Naive thymus-derived CD4-positive, alpha-beta T cell (primary cell): Measurements from ENCODE around the gene MLLT10. TPM values are rescaled to one million over a fixed set of nuclear protein-coding genes. Genes with fewer than 3 reads are reported as not detected.
"Not testable (repeated sequence)": the region's sequence is repeated elsewhere in the genome, so short reads cannot be mapped to it uniquely, and the experiment has no call there.

Source experiments
- ATAC-seq: fragments of 150-1000 bp; cut with Tn5 transposase; 2 replicates; pipeline ENCODE4 v1.10.0; 2021; ENCODE audit warnings: mild to moderate bottlenecking, moderate library complexity
- CTCF ChIA-PET: fragments of 350-600 bp; sonication (Branson Sonifier 250); formaldehyde crosslinking; loops from one replicate; lab custom pipeline; 2021; ENCODE audit warnings: antibody characterized with exemption; lab: Charles Lee
- POLR2A ChIA-PET: fragments of 350-600 bp; sonication (Branson Sonifier 250); formaldehyde crosslinking; loops from one replicate; lab custom pipeline; 2021; ENCODE audit warnings: antibody characterized with exemption, inconsistent platforms; lab: Charles Lee
- DNase-seq, 9 donors: peaks; one replicate each; pipeline versions ENCODE4 v3.0.0 to v3.0.0-alpha.2; 2020 to 2022; ENCODE audit warnings: mixed read lengths in 1 of 9
- H3K27ac ChIP-seq: one replicate; pipeline ENCODE4 v1.7.0; 2013; ENCODE audit warnings: mild to moderate bottlenecking, low read depth, low read length, moderate library complexity
- H3K27me3 ChIP-seq, 2 donors: one replicate each; pipeline ENCODE4 v1.7.0; 2013; ENCODE audit warnings: low read length in 2 of 2, mild to moderate bottlenecking in 2 of 2, moderate library complexity in 2 of 2; ENCODE audit not compliant: control insufficient read depth in 2 of 2, insufficient read depth in 2 of 2
- H3K36me3 ChIP-seq, 3 experiments: 1 replicate in 2 of 3; 2 replicates in 1 of 3; pipeline ENCODE4 v1.7.0; 2013; ENCODE audit warnings: low read length in 3 of 3, mild to moderate bottlenecking in 3 of 3, moderate library complexity in 1 of 3; ENCODE audit not compliant: insufficient read depth in 3 of 3, control insufficient read depth in 2 of 3
- H3K4me1 ChIP-seq, 2 donors: one replicate each; pipeline ENCODE4 v1.7.0; 2013; ENCODE audit warnings: low read length in 2 of 2, mild to moderate bottlenecking in 2 of 2, moderate library complexity in 1 of 2; ENCODE audit not compliant: control insufficient read depth in 2 of 2, insufficient read depth in 2 of 2
- H3K4me3 ChIP-seq: 2 replicates; pipeline ENCODE4 v1.7.0; 2013; ENCODE audit warnings: mild to moderate bottlenecking, low read length
- H3K9me3 ChIP-seq, 3 experiments: 1 replicate in 2 of 3; 2 replicates in 1 of 3; pipeline ENCODE4 v1.7.0; 2013; ENCODE audit warnings: low read length in 3 of 3; ENCODE audit not compliant: control insufficient read depth in 2 of 3
- H3K27ac Mint-ChIP-seq, 9 donors: one replicate each; pipeline ENCODE4 v1.8.0; 2020 to 2022; ENCODE audit warnings: mixed read lengths in 9 of 9, mild to moderate bottlenecking in 8 of 9, moderate library complexity in 5 of 9, inconsistent platforms in 2 of 9
- H3K27me3 Mint-ChIP-seq, 5 donors: one replicate each; pipeline ENCODE4 v1.8.0; 2021 to 2022; ENCODE audit warnings: mixed read lengths in 5 of 5, mild to moderate bottlenecking in 1 of 5
- H3K36me3 Mint-ChIP-seq, 5 donors: one replicate each; pipeline ENCODE4 v1.8.0; 2020 to 2022; ENCODE audit warnings: mixed read lengths in 5 of 5, mild to moderate bottlenecking in 3 of 5, inconsistent platforms in 1 of 5
- H3K4me1 Mint-ChIP-seq, 7 donors: one replicate each; pipeline ENCODE4 v1.8.0; 2020 to 2022; ENCODE audit warnings: mixed read lengths in 7 of 7, mild to moderate bottlenecking in 3 of 7, inconsistent platforms in 1 of 7
- H3K4me3 Mint-ChIP-seq, 10 donors: one replicate each; pipeline ENCODE4 v1.8.0; 2020 to 2022; ENCODE audit warnings: mild to moderate bottlenecking in 10 of 10, mixed read lengths in 10 of 10, moderate library complexity in 6 of 10, inconsistent platforms in 2 of 10
- H3K9me3 Mint-ChIP-seq, 11 donors: one replicate each; pipeline ENCODE4 v1.8.0; 2020 to 2022; ENCODE audit warnings: mixed read lengths in 11 of 11, mild to moderate bottlenecking in 4 of 11, inconsistent platforms in 1 of 11, moderate library complexity in 1 of 11
- intact Hi-C, 2 donors: fragments of 100-400 bp; cut with micrococcal nuclease; formaldehyde crosslinking; loops; one replicate each; pipeline ENCODE4 v1.15.1; 2023
- polyA plus RNA-seq, 2 donors: library from polyadenylated mRNA; unstranded; fragments of 300-500 nt; fragmentation: Illumina TruSeq; gene quantifications; one replicate each; pipeline ENCODE4 v1.2.3, GENCODE V29; 2021
- total RNA-seq, 6 experiments: library from RNA in 5 of 6; stranded (reverse) in 5 of 6; gene quantifications; 1 replicate in 5 of 6; 2 replicates in 1 of 6; pipeline ENCODE4 v1.2.3 and lab custom pipeline; 2021 to 2026

Gene MLLT10
- total and polyA plus RNA-seq, 7 experiments from 2014 or later: 6.0 to 74.2 (median 61.2) TPM

DNA sequence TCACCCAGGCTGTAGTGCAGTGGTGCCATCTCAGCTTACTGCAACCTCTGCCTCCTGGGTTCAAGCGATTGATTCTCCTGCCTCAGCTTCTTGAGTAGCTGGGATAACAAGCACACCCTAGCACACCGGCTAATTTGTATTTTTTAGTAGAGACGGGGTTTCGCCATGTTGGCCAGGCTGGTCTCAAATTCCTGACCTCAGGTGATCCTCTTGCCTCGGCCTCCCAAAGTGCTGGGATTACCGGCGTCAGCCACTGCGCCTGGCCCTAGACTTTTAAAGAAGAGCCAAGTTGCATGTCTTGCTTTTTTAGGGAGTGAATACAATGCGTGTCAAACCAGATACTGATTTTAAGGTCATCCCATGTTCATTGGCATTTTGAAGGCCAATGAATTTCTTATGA, 1.9 kb downstream of the MLLT10 start:
- ATAC-seq: not testable (repeated sequence)
- peak overlapping the region in 9 of 10 donors; percentile 72 to 98 (median 84) for H3K4me3 Mint-ChIP-seq

DNA sequence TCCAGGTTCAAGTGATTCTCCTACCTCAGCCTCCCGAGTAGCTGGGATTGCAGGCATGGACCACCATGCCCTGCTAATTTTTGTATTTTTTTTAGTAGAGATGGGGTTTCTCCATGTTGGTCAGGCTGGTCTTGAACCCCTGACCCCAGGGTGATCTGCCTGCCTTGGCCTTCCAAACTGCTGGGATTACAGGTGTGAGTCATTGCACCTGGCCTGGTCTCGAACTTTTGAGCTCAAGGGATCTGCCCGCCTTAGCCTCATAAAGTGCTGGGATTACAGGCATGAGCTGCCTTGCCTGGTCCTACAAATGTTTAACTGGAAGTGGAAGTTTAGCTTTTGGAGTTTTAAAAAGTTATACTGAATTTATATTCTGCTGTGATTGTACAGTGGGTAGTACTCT, 2.8 kb downstream of the MLLT10 start:
- peak overlapping the region in 5 of 9 donors; percentile 45 to 81 (median 69) for H3K27ac Mint-ChIP-seq
- H3K36me3 Mint-ChIP-seq: peaks cover 4 to 25% (median 12%) of the 10 kb centered on the region in 5 donors
- CTCF ChIA-PET: interaction anchor here (1.1 kb wide), 1 partner anchor 42 kb away, joined by 3 read pairs; no protein-coding TSS in a partner anchor
- DNase-seq (no peak), ATAC-seq (no peak)
- no peaks in the 10 kb centered on the region for H3K9me3 ChIP-seq
- POLR2A ChIA-PET: interaction anchor here (0.7 kb wide), 2 partner anchors 19 to 172 kb away, joined by 3 to 4 read pairs; no protein-coding TSS in a partner anchor
- H3K9me3 Mint-ChIP-seq: peaks cover 0 to 4% (median 0%) of the 10 kb centered on the region in 11 donors
- no peaks in the 10 kb centered on the region for H3K27me3 Mint-ChIP-seq
- H3K27me3 ChIP-seq: no peaks in the 10 kb centered on the region
- H3K4me3 Mint-ChIP-seq: peak overlapping the region in 7 of 10 donors; percentile 1 to 98 (median 38)
- no peak overlapping the region for H3K27ac ChIP-seq
- intact Hi-C loops: loop anchor here (10.0 kb wide), 2 partner anchors 198 to 1178 kb away; partner anchors contain the start of gene PIP4K2A (in 1 of the 2)
- H3K36me3 ChIP-seq: peaks cover under 1 to 33% (median 8%) of the 10 kb centered on the region in 3 experiments
- H3K4me1 ChIP-seq: peaks cover 8 to 15% of the 10 kb centered on the region in 2 donors
- no peak overlapping the region for H3K4me3 ChIP-seq
- H3K4me1 Mint-ChIP-seq: peaks cover 12 to 35% (median 30%) of the 10 kb centered on the region in 7 donors

More for the DNA sequence above, 1.9 kb downstream of the MLLT10 start:
- peaks cover 0 to 20% (median 7%) of the 10 kb centered on the region in 5 donors for H3K36me3 Mint-ChIP-seq
- H3K9me3 ChIP-seq, H3K4me3 ChIP-seq, H3K27me3 Mint-ChIP-seq, H3K27ac ChIP-seq, DNase-seq, H3K27me3 ChIP-seq, H3K9me3 Mint-ChIP-seq: not testable (repeated sequence)
- peaks cover 0 to 24% (median 5%) of the 10 kb centered on the region in 3 experiments for H3K36me3 ChIP-seq
- ChIA-PET CTCF (interaction anchor here (1.1 kb wide), 1 partner anchor 42 kb away, joined by 3 read pairs; no protein-coding TSS in a partner anchor), POLR2A (interaction anchor here (0.5 kb wide), 1 partner anchor 452 kb away, joined by 3 read pairs; no protein-coding TSS in a partner anchor)
- intact Hi-C loops: loop anchor here (2.0 to 10.0 kb wide), 8 partner anchors 167 to 1179 kb away; partner anchors contain the start of genes COMMD3 (in 1 of the 2), DNAJC1 (in 1 of the 2) and PIP4K2A (in 1 of the 2)
- H3K27ac Mint-ChIP-seq: peak overlapping the region in 8 of 9 donors; percentile 69 to 91 (median 80)
- peaks cover 8 to 15% of the 10 kb centered on the region in 2 donors for H3K4me1 ChIP-seq
- H3K4me1 Mint-ChIP-seq: peaks cover 12 to 35% (median 27%) of the 10 kb centered on the region in 7 donors

DNA sequence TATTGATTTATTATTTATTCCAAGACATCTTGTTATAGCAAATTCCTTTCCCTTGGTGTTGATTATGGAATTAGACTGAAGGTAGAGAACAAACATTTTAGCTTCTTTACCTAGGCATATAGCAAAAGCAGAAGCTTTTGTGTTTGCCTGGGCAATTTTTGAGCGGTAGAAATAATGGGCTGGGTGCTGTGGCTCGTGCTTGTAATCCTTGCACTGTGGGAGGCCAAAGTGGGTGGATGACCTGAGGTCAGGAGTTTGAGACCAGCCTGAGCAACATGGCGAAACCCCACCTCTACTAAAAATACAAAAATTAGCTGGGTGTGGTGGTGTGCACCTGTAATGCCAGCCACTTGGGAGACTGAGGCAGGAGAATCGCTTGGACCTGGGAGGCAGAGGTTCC, 6.7 kb downstream of the MLLT10 start:
- H3K27me3 Mint-ChIP-seq, H3K27me3 ChIP-seq, DNase-seq, intact Hi-C loops, ATAC-seq, H3K9me3 Mint-ChIP-seq, H3K4me1 ChIP-seq, H3K4me3 ChIP-seq, H3K27ac ChIP-seq, H3K4me3 Mint-ChIP-seq, H3K9me3 ChIP-seq: not testable (repeated sequence)
- ChIA-PET CTCF (interaction anchor here (0.7 kb wide), 1 partner anchor 198 kb away, joined by 3 read pairs; no protein-coding TSS in a partner anchor), POLR2A (interaction anchor here (0.7 kb wide), 1 partner anchor 9 kb away, joined by 3 read pairs; no protein-coding TSS in a partner anchor)
- H3K36me3 ChIP-seq: peaks cover 7 to 66% (median 24%) of the 10 kb centered on the region in 3 experiments
- Mint-ChIP-seq H3K27ac (peak overlapping the region in 1 of 9 donors; percentile 14), H3K36me3 (peaks cover 7 to 59% (median 36%) of the 10 kb centered on the region in 5 donors), H3K4me1 (peaks cover 6 to 29% (median 25%) of the 10 kb centered on the region in 7 donors)

DNA sequence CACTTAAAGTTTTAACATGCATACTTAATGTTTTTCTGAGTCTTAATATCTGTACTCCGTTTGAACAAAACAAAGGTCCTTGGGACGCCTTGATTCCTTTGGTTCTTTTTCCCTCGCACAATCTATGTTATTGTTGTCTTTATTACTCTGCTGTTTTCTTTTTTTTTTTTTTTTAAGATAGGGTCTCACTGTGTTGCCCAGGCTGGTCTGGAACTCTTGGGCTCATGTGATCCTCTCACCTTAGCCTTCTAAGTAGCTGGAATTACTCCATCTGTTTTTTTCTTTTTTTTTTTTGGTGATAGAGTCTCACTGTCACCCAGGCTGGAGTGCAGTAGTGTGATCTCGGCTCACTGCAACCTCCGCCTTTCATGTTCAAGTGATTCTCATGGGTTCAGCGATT, 13.2 kb downstream of the MLLT10 start:
- Histone ChIP-seq H3K4me1 (no peaks in the 10 kb centered on the region), H3K27me3 (no peaks in the 10 kb centered on the region), H3K36me3 (peaks cover 6 to 60% (median 14%) of the 10 kb centered on the region in 3 experiments), H3K4me3 (no peak overlapping the region), H3K27ac (no peak overlapping the region), H3K9me3 (no peaks in the 10 kb centered on the region)
- ATAC-seq (no peak), DNase-seq (no peak)
- Mint-ChIP-seq H3K4me1 (peaks cover 13 to 40% (median 19%) of the 10 kb centered on the region in 7 donors), H3K36me3 (peaks cover 6 to 63% (median 30%) of the 10 kb centered on the region in 5 donors), H3K4me3 (no peak overlapping the region), H3K27ac (peak overlapping the region in 1 of 9 donors; percentile 56), H3K9me3 (no peaks in the 10 kb centered on the region), H3K27me3 (no peaks in the 10 kb centered on the region)
- ChIA-PET CTCF (no interaction called here), POLR2A (no interaction called here)
- intact Hi-C loops: no loop called here

DNA sequence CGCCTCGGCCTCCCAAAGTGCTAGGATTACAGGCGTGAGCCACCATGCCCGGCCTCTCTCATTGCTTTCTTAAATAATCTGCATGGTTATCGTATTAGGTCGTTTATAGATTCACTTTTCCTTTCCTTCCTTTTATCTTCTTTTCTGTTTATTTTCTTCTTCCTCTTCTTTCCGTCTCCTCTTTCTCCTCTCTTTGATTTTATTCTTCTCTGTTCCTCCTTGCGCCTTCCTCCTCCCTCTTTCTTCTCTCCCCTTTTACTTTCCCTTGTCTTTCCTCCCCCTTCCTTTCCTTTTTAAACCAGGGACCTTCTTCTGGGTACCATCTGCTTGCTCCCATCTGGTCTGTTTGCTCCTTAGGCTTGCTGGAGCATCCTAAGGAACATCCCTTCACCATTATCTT, 18.6 kb downstream of the MLLT10 start:
- intact Hi-C loops: no loop called here
- ATAC-seq (no peak), DNase-seq (no peak)
- Histone ChIP-seq H3K27ac (no peak overlapping the region), H3K9me3 (no peaks in the 10 kb centered on the region), H3K4me3 (no peak overlapping the region), H3K27me3 (no peaks in the 10 kb centered on the region), H3K4me1 (no peaks in the 10 kb centered on the region), H3K36me3 (peaks cover 0 to 50% (median 3%) of the 10 kb centered on the region in 3 experiments)
- Mint-ChIP-seq H3K27me3 (no peaks in the 10 kb centered on the region), H3K4me1 (peaks cover 16 to 57% (median 33%) of the 10 kb centered on the region in 7 donors), H3K9me3 (no peaks in the 10 kb centered on the region), H3K4me3 (no peak overlapping the region), H3K36me3 (peaks cover 8 to 64% (median 35%) of the 10 kb centered on the region in 5 donors), H3K27ac (peak overlapping the region in 2 of 9 donors; percentile 53 to 74)
- ChIA-PET POLR2A (interaction anchor here (0.6 kb wide), 1 partner anchor 394 kb away, joined by 3 read pairs; no protein-coding TSS in a partner anchor), CTCF (no interaction called here)

DNA sequence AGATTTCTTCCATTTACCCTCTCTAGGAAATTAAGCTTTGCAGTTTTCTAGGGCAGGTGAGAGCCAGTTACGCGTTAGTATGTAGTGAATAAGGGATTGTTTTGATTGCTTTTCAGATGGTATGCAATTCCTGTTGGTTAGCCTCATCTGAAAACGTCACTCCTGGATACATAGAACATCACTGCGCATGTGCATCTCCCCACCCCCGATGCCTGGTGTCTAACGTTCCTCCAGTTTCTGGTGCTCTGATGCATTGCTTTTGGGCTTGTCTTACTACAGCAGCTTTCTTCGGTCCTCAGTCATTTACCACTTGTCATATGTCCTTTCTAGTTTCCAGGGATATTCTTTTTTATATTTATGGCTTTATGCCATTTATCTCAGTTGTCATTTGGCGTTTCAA, 22.5 kb downstream of the MLLT10 start:
- peaks cover 0 to 42% (median 8%) of the 10 kb centered on the region in 3 experiments for H3K36me3 ChIP-seq
- no peaks in the 10 kb centered on the region for H3K4me1 ChIP-seq
- Mint-ChIP-seq H3K36me3 (peaks cover 17 to 74% (median 52%) of the 10 kb centered on the region in 5 donors), H3K9me3 (no peaks in the 10 kb centered on the region), H3K4me1 (peaks cover 16 to 55% (median 44%) of the 10 kb centered on the region in 7 donors), H3K27me3 (no peaks in the 10 kb centered on the region), H3K4me3 (no peak overlapping the region), H3K27ac (peak overlapping the region in 1 of 9 donors; percentile 19)
- H3K9me3 ChIP-seq: no peaks in the 10 kb centered on the region
- no peak overlapping the region for H3K4me3 ChIP-seq
- no peak overlapping the region for H3K27ac ChIP-seq
- intact Hi-C loops: no loop called here
- ChIA-PET CTCF (no interaction called here), POLR2A (no interaction called here)
- H3K27me3 ChIP-seq: no peaks in the 10 kb centered on the region
- no peak for ATAC-seq
- DNase-seq: no peak
